ENCODE data around the gene FFAR3.
"Not testable (repeated sequence)": the region's sequence is repeated elsewhere in the genome, so short reads cannot be mapped to it uniquely, and the experiment has no call there.

The FFAR3 gene

GRCh38 chr19:35352448-35353304 lies 5.6 kb upstream of the FFAR3 start:
- no peak overlapping the region for H3K27ac ChIP-seq
- TF ChIP-seq ZFX (IDR thresholded peaks at IDR 0.05; ENCODE audit: borderline replicate concordance) = no peak
- peak; percentile 86 for TF ChIP-seq CTCF (IDR thresholded peaks at IDR 0.05)

GRCh38 chr19:35353635-35354034 lies 4.6 kb upstream of the FFAR3 start:
- TF ChIP-seq CTCF (IDR thresholded peaks at IDR 0.05) (no peak), ZFX (IDR thresholded peaks at IDR 0.05; ENCODE audit: borderline replicate concordance) (no peak)

GRCh38 chr19:35354898-35355297 lies 3.4 kb upstream of the FFAR3 start:
- TF ChIP-seq CTCF (IDR thresholded peaks at IDR 0.05) (no peak), ZFX (IDR thresholded peaks at IDR 0.05; ENCODE audit: borderline replicate concordance) (no peak)
- no peak overlapping the region for H3K27ac ChIP-seq

More at GRCh38 chr19:35353635-35354034, 4.6 kb upstream of the FFAR3 start:
- H3K27ac ChIP-seq = no peak overlapping the region

- no peak overlapping the region for H3K27ac ChIP-seq
- TF ChIP-seq CTCF (IDR thresholded peaks at IDR 0.05) (no peak), ZFX (IDR thresholded peaks at IDR 0.05; ENCODE audit: borderline replicate concordance) (no peak)
Measured at GRCh38 chr19:35355791-35356460, 2.3 kb upstream of the FFAR3 start.

- not testable (repeated sequence) for H3K27ac ChIP-seq
Measured at GRCh38 chr19:35358834-35359233, 574 bp downstream of the FFAR3 start.

- not testable (repeated sequence) for H3K27ac ChIP-seq
Measured at GRCh38 chr19:35359395-35359794, 1.1 kb downstream of the FFAR3 start.

GRCh38 chr19:35360081-35360480 lies 1.8 kb downstream of the FFAR3 start:
- H3K27ac ChIP-seq = not testable (repeated sequence)

- no peak for TF ChIP-seq CTCF (IDR thresholded peaks at IDR 0.05)
- no peak for TF ChIP-seq ZFX (IDR thresholded peaks at IDR 0.05; ENCODE audit: borderline replicate concordance)
- H3K27ac ChIP-seq = no peak overlapping the region
Measured at GRCh38 chr19:35360880-35361420, 2.7 kb downstream of the FFAR3 start.
